Pancreas (tissue), 10 donors: ENCODE measurements around the gene TMEM217. TPM values are rescaled to one million over a fixed set of nuclear protein-coding genes. Genes with fewer than 3 reads are reported as not detected.

Source experiments
- ATAC-seq, 4 donors: fragments of 200-7000 bp; cut with Tn5 transposase; one replicate each; pipeline versions ENCODE4 v1.8.0 to v1.9.1; 2020; ENCODE audit warnings: mild to moderate bottlenecking in 4 of 4, moderate library complexity in 4 of 4
- DNase-seq, 6 donors: peaks; one replicate each; pipeline ENCODE4 v3.0.0-alpha.2; 2020
- FAIRE-seq: peaks from 2 replicates; lab custom pipeline; 2012; peaks lifted over from hg19 to GRCh38; lab: Jason Lieb, UNC
- H3K27ac ChIP-seq, 4 donors: fragments of 200-600 bp; sonication (generic); 1 replicate in 3 of 4; 2 replicates in 1 of 4; pipeline versions ENCODE4 v1.5.0 to v1.8.0; 2020
- H3K27me3 ChIP-seq, 4 donors: fragments of 200-600 bp; one replicate each; pipeline ENCODE4 v1.8.0; 2021
- H3K36me3 ChIP-seq, 3 donors: fragments of 200-600 bp; sonication (generic) in 1 of 3; one replicate each; pipeline versions ENCODE4 v1.5.0 to v1.8.0; 2020 to 2021
- H3K4me1 ChIP-seq, 3 donors: fragments of 200-600 bp; one replicate each; pipeline ENCODE4 v1.8.0; 2021
- H3K4me3 ChIP-seq, 4 donors: fragments of 200-600 bp; sonication (generic) in 2 of 4; one replicate each; pipeline versions ENCODE4 v1.5.0 to v1.8.0; 2020 to 2021
- H3K9me3 ChIP-seq, 4 donors: fragments of 200-600 bp; one replicate each; pipeline ENCODE4 v1.8.0; 2021
- CTCF ChIP-seq, 4 donors: fragments of 200-600 bp; sonication (generic) in 3 of 4; IDR thresholded peaks; one replicate each; pipeline versions ENCODE4 v1.5.0 to v1.8.0; 2021; ENCODE audit warnings: antibody characterized with exemption in 4 of 4
- WGBS, 2 donors: extraction: QIAGEN DNeasy Blood & Tissue Kit; methylation state at CpG; one replicate each; pipeline ENCODE4 v1.1.7; 2013; 5-methylcytosine and 5-hydroxymethylcytosine counted together
- intact Hi-C, 3 donors: fragments of 100-400 bp; cut with DNase I; formaldehyde crosslinking; loops; one replicate each; pipeline versions ENCODE4 v1.11.1 to v1.14.2; 2022
- polyA plus RNA-seq, 2 donors: library from polyadenylated mRNA; stranded (reverse); fragments of 200-250 nt; gene quantifications; one replicate each; pipeline ENCODE4 v1.2.3, GENCODE V29; 2013
- total RNA-seq, 6 donors: library from RNA; stranded (reverse); fragmentation: NEBNext Ultra II Directional in 4 of 6; extraction: Animal tissue kit (Norgen Biotek cat#: 25700) in 4 of 6; gene quantifications; one replicate each; pipeline versions ENCODE4 v1.2.1 to v1.2.4, GENCODE V29; 2021 to 2023
- donor health status: healthy with polysubstance abuse.
- donor health status: DM: no; HTN: no; CAD: no; lungs with moderate emphysema.
- donor health status: DM: no; HTN: no; CAD: no.
- donor health status: control.
- donor health status: control.
- donor health status: Bipolar disorder and iron deficiency.
- donor health status: DM: yes; HTN: yes; CAD: no.
- donor health status: DM: no; HTN: no; CAD: no.
- donor health status: DM: no; HTN: no; CAD: no.
- donor health status: DM: yes; HTN: yes; CAD: no.

The TMEM217 gene
- total and polyA plus RNA-seq, 8 donors = 0.19 to 2.1 (median 1.3) TPM

GRCh38 chr6:37293426-37293825 is 35.5 kb upstream of the TMEM217 start:
- intact Hi-C loops = no loop called here
- no peak overlapping the region for H3K27ac ChIP-seq
- no peak for DNase-seq
- H3K4me3 ChIP-seq = no peak overlapping the region
- ATAC-seq = no peak
- H3K27me3 ChIP-seq = no peaks in the 10 kb centered on the region
- no peaks in the 10 kb centered on the region for H3K9me3 ChIP-seq
- FAIRE-seq = no peak
- H3K4me1 ChIP-seq = no peaks in the 10 kb centered on the region
- TF ChIP-seq CTCF (IDR thresholded peaks at IDR 0.05) = no peak
- H3K36me3 ChIP-seq = peaks cover 0 to 32% (median 8%) of the 10 kb centered on the region in 3 donors

GRCh38 chr6:37289931-37290330 is 32.0 kb upstream of the TMEM217 start:
- Histone ChIP-seq H3K36me3 (peaks cover 0 to 40% (median 9%) of the 10 kb centered on the region in 3 donors), H3K27me3 (no peaks in the 10 kb centered on the region), H3K4me3 (no peak overlapping the region), H3K4me1 (no peaks in the 10 kb centered on the region), H3K9me3 (no peaks in the 10 kb centered on the region), H3K27ac (no peak overlapping the region)
- intact Hi-C loops = no loop called here
- no peak for ATAC-seq
- no peak for FAIRE-seq
- 88 to 96% methylated on average over 3 of the region's 3 CpGs for WGBS, 2 donors
- TF ChIP-seq CTCF (IDR thresholded peaks at IDR 0.05) = no peak
- no peak for DNase-seq

- DNase-seq = no peak
- Histone ChIP-seq H3K27ac (no peak overlapping the region), H3K4me1 (peaks cover 0 to 13% (median 5%) of the 10 kb centered on the region in 3 donors), H3K4me3 (no peak overlapping the region), H3K27me3 (no peaks in the 10 kb centered on the region), H3K36me3 (peaks cover 0 to 29% (median 14%) of the 10 kb centered on the region in 3 donors), H3K9me3 (no peaks in the 10 kb centered on the region)
- 87 to 90% methylated on average over 2 of the region's 2 CpGs for WGBS, 2 donors
- FAIRE-seq = no peak
- TF ChIP-seq CTCF (IDR thresholded peaks at IDR 0.05) = no peak
- ATAC-seq = no peak
- intact Hi-C loops = no loop called here
Observed at GRCh38 chr6:37288247-37288646, 30.3 kb upstream of the TMEM217 start.

GRCh38 chr6:37287519-37288157 is 29.7 kb upstream of the TMEM217 start:
- TF ChIP-seq CTCF (IDR thresholded peaks at IDR 0.05) = no peak
- ATAC-seq (no peak), FAIRE-seq (no peak), DNase-seq (no peak)
- Histone ChIP-seq H3K36me3 (peaks cover 0 to 35% (median 17%) of the 10 kb centered on the region in 3 donors), H3K4me3 (no peak overlapping the region), H3K27ac (no peak overlapping the region), H3K4me1 (peaks cover 0 to 14% (median 5%) of the 10 kb centered on the region in 3 donors), H3K9me3 (no peaks in the 10 kb centered on the region), H3K27me3 (no peaks in the 10 kb centered on the region)
- 94 to 97% methylated on average over 2 of the region's 2 CpGs for WGBS, 2 donors
- intact Hi-C loops = no loop called here

- H3K4me1 ChIP-seq = peaks cover 0 to 14% (median 5%) of the 10 kb centered on the region in 3 donors
- no peak overlapping the region for H3K27ac ChIP-seq
- no peak overlapping the region for H3K4me3 ChIP-seq
- ATAC-seq = no peak
- intact Hi-C loops = no loop called here
- TF ChIP-seq CTCF (IDR thresholded peaks at IDR 0.05) = no peak
- no peak for DNase-seq
- peaks cover 0 to 42% (median 9%) of the 10 kb centered on the region in 3 donors for H3K36me3 ChIP-seq
- FAIRE-seq = no peak
- no peaks in the 10 kb centered on the region for H3K27me3 ChIP-seq
- no peaks in the 10 kb centered on the region for H3K9me3 ChIP-seq
- WGBS, 2 donors = 97 to 98% methylated on average over 4 of the region's 4 CpGs
Observed at GRCh38 chr6:37285861-37286311, 27.9 kb upstream of the TMEM217 start.
